GM12878 (cell line): Measurements from ENCODE around the gene EPS8. TPM values are rescaled to one million over a fixed set of nuclear protein-coding genes. Genes with fewer than 3 reads are reported as not detected.

Source experiments
- BMI1 ChIP-seq: fragments of 450-650 bp; IDR thresholded peaks from 2 replicates; pipeline ENCODE4 v1.6.1; 2016; ENCODE audit warnings: mild to moderate bottlenecking, moderate library complexity, borderline replicate concordance
- EED ChIP-seq: sonication (generic); IDR thresholded peaks from 2 replicates; pipeline ENCODE4 v1.6.1; 2016; ENCODE audit warnings: antibody characterized with exemption, low read depth
- FOXK2 ChIP-seq: fragments of 450-650 bp; IDR thresholded peaks from 2 replicates; pipeline ENCODE4 v1.6.1; 2017; ENCODE audit warnings: mild to moderate bottlenecking, moderate library complexity
- POU2F2 ChIP-seq: IDR thresholded peaks from 3 replicates; pipeline ENCODE4 v1.6.1; 2011; ENCODE audit warnings: low read depth, mild to moderate bottlenecking, low read length, borderline replicate concordance
- SMC3 ChIP-seq: IDR thresholded peaks from 2 replicates; pipeline ENCODE4 v1.6.1; 2011; ENCODE audit warnings: low read length, improper control_type of control experiment, borderline replicate concordance
- SREBF2 ChIP-seq: IDR thresholded peaks from 2 replicates; pipeline ENCODE4 v1.6.1; 2012; ENCODE audit warnings: mild to moderate bottlenecking, low read length
- polyA plus RNA-seq, 11 experiments: library from polyadenylated mRNA; depleted of rRNA in 4 of 11; unstranded in 6 of 11; stranded (reverse) in 5 of 11; fragments of >200 nt; fragmentation: Nextera tagmentation in 4 of 11; fragmentation: Illumina TruSeq in 1 of 11; extraction: Ambion mirVana in 4 of 11; extraction: Trizol in 1 of 11; gene quantifications; 1 replicate in 1 of 11; 2 replicates in 10 of 11; pipeline versions ENCODE4 v1.2.1 to v1.2.3, GENCODE V29; 2011 to 2016; ENCODE audit warnings: inconsistent platforms in 2 of 11, missing spikeins in 2 of 11, low read depth in 1 of 11
- total RNA-seq, 4 experiments: library from RNA; depleted of rRNA in 3 of 4; stranded (reverse); fragments of >200 nt in 3 of 4; fragmentation: Illumina TruSeq in 1 of 4; extraction: Trizol in 1 of 4; gene quantifications; 2 replicates each; pipeline versions ENCODE4 v1.2.1 to v1.2.3, GENCODE V29; 2013 to 2021
- TF ChIP-seq, protein P1 (sequence below): fragments of 450-650 bp; IDR thresholded peaks from 2 replicates; pipeline ENCODE4 v1.6.1; 2017; ENCODE audit warnings: antibody characterized with exemption, mild to moderate bottlenecking, moderate library complexity
- TF ChIP-seq, protein P2 (sequence below): fragments of 450-650 bp; formaldehyde crosslinking; IDR thresholded peaks from 2 replicates; pipeline ENCODE4 v1.5.0; 2022; ENCODE audit warnings: mild to moderate bottlenecking, missing genetic modification characterization
- TF ChIP-seq, protein P3 (sequence below): fragments of 450-650 bp; formaldehyde crosslinking; IDR thresholded peaks from 2 replicates; pipeline ENCODE4 v1.4.0; 2020; ENCODE audit warnings: mild to moderate bottlenecking, moderate library complexity
- TF ChIP-seq, protein P4 (sequence below): IDR thresholded peaks from 2 replicates; pipeline ENCODE4 v1.6.1; 2011; ENCODE audit warnings: low read depth, mild to moderate bottlenecking, low read length, moderate library complexity, borderline replicate concordance; ENCODE audit errors: extremely low read depth

EPS8 gene
- total and polyA plus RNA-seq, 10 of the 15 experiments (the other 5 are each of a cell fraction or from before 2014, with no cell fraction given) = 1.3 to 127 (median 3.4) TPM

DNA sequence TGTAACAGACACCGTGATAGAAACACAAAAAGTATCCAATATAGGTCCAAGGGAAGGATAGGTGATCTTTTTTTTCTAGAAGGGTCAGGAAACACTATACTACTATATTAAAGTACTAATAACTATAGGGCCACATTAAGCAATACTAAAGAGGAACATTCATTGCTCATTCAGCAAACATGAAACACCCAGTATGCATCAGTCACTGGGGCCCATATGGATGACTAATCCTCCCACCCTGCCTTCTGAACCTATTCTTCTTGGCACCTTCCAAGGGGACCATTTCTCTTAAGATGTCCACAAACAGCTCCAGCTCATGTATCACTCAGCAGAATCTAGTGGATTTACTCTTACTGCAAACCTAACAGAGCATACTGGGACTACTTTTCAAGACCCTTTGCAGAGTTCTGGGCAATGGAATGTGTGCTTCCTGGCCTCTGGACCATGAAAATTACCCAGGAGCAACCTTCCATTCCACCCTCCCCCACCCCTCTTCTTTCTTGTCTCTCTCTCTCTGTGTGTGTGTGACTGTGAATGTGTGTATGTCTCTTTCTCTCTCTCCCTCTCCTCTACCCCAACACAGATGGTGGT lies 187.9 kb downstream of the EPS8 start (continued):
- TF ChIP-seq, protein P1, sequence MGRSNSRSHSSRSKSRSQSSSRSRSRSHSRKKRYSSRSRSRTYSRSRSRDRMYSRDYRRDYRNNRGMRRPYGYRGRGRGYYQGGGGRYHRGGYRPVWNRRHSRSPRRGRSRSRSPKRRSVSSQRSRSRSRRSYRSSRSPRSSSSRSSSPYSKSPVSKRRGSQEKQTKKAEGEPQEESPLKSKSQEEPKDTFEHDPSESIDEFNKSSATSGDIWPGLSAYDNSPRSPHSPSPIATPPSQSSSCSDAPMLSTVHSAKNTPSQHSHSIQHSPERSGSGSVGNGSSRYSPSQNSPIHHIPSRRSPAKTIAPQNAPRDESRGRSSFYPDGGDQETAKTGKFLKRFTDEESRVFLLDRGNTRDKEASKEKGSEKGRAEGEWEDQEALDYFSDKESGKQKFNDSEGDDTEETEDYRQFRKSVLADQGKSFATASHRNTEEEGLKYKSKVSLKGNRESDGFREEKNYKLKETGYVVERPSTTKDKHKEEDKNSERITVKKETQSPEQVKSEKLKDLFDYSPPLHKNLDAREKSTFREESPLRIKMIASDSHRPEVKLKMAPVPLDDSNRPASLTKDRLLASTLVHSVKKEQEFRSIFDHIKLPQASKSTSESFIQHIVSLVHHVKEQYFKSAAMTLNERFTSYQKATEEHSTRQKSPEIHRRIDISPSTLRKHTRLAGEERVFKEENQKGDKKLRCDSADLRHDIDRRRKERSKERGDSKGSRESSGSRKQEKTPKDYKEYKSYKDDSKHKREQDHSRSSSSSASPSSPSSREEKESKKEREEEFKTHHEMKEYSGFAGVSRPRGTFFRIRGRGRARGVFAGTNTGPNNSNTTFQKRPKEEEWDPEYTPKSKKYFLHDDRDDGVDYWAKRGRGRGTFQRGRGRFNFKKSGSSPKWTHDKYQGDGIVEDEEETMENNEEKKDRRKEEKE = no peak
- TF ChIP-seq FOXK2 (no peak), EED (no peak), SMC3 (no peak), SREBF2 (no peak), BMI1 (no peak), POU2F2 (no peak)
- TF ChIP-seq, protein P2, sequence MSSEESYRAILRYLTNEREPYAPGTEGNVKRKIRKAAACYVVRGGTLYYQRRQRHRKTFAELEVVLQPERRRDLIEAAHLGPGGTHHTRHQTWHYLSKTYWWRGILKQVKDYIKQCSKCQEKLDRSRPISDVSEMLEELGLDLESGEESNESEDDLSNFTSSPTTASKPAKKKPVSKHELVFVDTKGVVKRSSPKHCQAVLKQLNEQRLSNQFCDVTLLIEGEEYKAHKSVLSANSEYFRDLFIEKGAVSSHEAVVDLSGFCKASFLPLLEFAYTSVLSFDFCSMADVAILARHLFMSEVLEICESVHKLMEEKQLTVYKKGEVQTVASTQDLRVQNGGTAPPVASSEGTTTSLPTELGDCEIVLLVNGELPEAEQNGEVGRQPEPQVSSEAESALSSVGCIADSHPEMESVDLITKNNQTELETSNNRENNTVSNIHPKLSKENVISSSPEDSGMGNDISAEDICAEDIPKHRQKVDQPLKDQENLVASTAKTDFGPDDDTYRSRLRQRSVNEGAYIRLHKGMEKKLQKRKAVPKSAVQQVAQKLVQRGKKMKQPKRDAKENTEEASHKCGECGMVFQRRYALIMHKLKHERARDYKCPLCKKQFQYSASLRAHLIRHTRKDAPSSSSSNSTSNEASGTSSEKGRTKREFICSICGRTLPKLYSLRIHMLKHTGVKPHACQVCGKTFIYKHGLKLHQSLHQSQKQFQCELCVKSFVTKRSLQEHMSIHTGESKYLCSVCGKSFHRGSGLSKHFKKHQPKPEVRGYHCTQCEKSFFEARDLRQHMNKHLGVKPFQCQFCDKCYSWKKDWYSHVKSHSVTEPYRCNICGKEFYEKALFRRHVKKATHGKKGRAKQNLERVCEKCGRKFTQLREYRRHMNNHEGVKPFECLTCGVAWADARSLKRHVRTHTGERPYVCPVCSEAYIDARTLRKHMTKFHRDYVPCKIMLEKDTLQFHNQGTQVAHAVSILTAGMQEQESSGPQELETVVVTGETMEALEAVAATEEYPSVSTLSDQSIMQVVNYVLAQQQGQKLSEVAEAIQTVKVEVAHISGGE (CRISPR knock-in tag) = no peak
- TF ChIP-seq, protein P3, sequence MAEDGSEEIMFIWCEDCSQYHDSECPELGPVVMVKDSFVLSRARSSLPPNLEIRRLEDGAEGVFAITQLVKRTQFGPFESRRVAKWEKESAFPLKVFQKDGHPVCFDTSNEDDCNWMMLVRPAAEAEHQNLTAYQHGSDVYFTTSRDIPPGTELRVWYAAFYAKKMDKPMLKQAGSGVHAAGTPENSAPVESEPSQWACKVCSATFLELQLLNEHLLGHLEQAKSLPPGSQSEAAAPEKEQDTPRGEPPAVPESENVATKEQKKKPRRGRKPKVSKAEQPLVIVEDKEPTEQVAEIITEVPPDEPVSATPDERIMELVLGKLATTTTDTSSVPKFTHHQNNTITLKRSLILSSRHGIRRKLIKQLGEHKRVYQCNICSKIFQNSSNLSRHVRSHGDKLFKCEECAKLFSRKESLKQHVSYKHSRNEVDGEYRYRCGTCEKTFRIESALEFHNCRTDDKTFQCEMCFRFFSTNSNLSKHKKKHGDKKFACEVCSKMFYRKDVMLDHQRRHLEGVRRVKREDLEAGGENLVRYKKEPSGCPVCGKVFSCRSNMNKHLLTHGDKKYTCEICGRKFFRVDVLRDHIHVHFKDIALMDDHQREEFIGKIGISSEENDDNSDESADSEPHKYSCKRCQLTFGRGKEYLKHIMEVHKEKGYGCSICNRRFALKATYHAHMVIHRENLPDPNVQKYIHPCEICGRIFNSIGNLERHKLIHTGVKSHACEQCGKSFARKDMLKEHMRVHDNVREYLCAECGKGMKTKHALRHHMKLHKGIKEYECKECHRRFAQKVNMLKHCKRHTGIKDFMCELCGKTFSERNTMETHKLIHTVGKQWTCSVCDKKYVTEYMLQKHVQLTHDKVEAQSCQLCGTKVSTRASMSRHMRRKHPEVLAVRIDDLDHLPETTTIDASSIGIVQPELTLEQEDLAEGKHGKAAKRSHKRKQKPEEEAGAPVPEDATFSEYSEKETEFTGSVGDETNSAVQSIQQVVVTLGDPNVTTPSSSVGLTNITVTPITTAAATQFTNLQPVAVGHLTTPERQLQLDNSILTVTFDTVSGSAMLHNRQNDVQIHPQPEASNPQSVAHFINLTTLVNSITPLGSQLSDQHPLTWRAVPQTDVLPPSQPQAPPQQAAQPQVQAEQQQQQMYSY (CRISPR knock-in tag) = no peak
- TF ChIP-seq, protein P4, sequence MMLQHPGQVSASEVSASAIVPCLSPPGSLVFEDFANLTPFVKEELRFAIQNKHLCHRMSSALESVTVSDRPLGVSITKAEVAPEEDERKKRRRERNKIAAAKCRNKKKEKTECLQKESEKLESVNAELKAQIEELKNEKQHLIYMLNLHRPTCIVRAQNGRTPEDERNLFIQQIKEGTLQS = no peak
- TF ChIP-seq, all 136 proteins: peak for 0
